SKM-1 treated with dmso at 0.1 percent for 144 hours (cell line): Measurements from ENCODE around the gene TCAP.
A peak's percentile ranks its signal among the peaks of the same experiment; 100 is the strongest.

ENCODE experiments used
- DNase-seq: peaks from one replicate; lab custom pipeline; 2025; ENCODE audit not compliant: unreplicated experiment; lab: John Stamatoyannopoulos, UW

The TCAP gene

DNA sequence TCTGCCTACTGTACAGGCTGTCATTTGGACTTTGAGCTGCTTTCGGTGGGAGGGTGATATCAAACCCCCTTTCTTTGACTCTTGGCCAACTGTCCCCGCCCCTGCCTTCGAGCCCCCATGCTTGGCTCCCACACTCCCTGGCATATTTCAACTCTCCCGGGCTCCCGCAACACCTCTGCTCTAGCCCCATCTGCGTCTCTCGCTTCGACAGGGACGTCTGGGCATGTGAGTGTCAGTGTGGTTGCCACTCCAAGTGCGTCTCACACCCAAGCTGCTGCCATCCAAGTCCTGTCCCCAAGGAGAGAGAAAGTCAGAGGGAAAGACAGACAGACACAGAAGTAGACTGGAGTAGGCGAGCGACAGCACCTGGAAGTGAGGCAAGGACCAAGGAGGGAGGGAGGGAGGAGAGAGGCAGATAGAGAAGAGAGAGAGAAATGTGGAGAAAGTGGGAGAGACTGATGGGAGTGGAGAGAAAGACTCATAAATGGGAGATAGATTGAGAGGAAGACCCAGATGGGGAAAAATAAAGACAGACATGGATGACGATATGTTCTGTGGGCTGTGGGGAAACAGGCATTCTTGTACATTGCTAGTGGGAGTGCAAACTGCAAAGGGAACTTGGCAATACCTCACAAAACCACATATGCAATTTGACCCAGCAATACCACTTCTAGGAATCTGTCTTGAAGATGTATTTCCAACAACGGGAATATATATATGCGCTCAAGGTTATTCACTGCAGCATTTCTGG, 16.4 kb upstream of the TCAP start:
- DNase-seq: no peak

DNA sequence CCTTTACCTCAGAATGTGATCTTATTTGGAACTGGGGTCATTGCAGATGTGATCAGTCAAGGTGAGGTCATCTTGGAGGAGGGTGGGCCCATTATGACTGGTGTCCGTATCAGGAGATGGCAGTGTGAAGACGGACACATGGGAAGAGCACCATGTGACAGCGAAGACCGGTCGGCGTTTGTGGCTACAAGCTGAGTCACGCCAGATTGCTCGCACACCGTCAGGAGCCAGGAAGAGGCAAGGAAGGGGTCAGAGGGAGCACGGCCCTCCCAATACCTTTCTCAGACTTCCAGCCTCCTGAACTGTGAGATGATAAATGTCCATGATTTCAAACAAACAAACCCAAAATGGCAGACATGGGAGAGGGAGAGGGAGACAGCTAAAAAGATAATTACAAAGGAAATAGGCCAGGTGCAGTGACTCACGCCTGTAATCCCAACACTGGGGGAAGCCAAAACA, 15.0 kb upstream of the TCAP start:
- DNase-seq: no peak

DNA sequence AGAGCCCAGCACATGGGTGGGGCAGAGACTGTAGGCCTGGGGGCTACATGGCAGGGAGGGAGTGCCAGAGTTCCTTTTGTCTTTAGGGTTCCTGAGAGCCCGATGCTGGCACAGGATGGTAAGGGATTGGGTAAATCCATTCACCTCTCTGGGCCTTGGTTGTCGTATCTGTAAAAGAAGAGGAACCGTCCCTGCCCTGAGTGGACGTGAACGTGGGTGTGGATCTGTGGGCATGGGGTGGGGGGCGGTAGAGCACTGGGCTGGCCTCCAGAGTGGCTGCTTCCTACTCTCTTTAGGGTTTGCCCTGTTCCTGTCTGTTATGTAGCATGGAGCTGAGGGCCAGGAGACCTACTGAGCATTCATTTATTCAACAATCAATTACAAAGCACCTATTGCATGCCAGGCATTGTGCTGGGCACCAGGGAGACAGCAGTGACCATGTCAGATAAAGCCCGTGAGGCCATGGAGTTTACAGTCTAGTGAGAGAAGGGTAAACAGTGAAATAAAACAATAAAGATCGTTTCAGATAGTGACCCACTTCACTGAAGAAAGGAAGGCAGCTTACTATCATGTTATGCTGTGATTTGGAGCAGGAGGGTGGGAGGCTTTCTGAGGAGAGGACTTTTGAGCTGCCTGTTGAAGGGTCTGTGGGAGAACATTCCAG, 13.1 kb upstream of the TCAP start:
- DNase-seq: no peak

DNA sequence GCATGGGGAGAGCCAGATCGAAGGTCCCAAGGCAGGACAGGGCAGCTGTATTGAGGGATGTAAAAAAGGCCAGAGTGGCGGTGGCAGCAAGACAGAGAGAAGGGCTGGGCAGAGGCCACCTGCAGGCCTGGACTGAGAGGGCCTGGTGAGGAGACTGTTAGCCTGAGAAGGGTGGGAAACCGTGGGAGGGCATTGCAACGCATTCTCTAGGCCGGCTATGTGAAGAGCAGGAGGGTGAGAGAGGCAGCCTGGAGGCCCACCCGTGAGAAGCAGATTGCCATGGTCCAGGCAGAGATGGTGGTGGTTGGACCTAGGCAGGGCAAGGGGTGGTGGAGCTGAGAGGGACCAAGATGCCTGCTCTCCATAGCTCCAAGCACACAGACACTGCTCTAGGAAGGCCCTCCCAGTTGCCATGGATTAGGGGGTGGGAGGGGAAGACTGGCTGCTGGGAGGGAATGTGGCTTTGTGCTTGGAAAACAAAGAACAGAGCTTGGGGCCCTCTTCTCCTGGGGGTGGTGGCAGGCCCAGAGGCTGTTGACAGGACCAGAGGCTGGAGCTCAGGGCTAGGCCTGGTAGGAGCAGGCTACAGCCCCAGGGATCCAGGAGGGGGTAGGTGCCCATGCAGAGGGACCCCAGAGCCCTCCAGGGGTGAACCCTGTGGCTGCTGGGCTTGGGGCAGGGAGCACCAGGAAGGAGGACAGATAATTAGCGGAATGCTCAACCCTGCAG, 12.4 kb upstream of the TCAP start:
- no peak for DNase-seq

DNA sequence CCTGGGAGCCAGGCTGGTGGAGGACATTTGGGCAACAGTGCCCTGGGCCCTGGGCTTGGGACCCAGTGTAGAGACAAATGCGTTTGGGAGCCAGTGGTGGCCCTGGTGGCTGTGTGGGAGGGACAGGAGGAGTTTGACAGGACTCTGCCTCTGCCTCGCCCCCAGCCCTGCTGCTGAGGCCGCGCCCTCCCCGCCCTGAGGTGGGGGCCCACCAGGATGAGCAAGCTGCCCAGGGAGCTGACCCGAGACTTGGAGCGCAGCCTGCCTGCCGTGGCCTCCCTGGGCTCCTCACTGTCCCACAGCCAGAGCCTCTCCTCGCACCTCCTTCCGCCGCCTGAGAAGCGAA, 11.9 kb upstream of the TCAP start:
- DNase-seq: no peak

DNA sequence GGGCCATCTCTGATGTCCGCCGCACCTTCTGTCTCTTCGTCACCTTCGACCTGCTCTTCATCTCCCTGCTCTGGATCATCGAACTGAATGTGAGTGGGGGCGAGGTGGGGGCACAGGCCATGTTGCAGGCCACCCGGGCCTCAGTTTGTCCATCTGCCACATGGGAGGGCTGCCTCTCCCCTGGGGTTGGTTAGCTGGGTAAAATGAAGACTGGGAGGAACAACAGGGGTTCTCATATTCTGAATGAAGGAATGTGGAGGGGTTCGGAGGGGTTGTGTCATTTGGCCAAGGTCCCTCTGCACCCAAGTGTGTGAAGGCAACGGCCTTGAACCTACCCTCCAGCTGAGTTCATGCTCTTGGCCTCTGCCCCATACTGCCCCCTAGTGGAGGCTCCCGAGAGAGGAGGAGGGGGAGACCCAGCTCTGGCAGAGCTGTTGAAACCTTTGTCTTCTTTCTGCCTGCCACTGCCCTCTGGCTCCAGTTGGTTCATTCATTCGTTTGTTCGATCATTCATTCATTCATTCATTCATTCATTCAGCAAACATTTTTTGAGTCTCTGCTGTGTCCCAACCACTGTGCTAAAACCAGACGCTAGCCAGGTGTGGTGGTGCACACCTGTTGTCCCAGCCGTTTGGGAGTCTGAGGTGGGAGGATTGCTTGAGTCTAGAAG, 11.4 kb upstream of the TCAP start:
- DNase-seq: peak; percentile 58

DNA sequence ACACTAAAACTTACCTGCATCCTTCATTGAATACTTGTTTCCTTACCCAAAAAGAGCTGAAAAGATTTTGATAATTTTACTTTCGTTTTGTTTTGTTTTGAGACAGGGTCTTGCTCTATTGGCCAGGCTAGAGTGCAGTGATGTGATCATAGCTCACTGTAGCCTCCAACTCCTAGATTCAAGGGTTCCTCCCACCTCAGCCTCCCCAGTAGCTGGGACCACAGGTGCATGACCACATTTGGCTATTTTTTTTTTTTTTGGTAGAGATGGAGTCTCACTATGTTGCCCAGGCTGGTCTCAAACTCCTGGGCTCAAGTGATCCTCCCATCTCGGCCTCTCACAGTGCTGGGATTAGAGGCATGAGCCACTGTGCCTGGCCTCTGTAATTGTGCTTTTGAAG, 10.0 kb upstream of the TCAP start:
- no peak for DNase-seq

DNA sequence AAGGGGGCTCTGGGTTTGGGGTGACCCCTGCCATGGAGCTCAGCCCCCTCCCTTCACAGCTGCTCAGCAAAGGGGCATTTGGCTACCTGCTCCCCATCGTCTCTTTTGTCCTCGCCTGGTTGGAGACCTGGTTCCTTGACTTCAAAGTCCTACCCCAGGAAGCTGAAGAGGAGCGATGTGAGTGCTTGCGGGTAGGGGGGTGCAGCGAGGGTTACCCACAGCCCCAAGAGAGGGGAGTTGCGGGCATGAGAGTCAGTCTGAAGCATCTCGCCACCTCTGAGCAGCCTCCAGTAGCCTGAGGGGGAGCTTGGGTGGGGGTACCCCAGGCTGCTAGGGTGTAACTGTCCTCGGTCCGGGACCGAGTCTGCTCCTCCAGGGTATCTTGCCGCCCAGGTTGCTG, 6.8 kb upstream of the TCAP start:
- no peak for DNase-seq

DNA sequence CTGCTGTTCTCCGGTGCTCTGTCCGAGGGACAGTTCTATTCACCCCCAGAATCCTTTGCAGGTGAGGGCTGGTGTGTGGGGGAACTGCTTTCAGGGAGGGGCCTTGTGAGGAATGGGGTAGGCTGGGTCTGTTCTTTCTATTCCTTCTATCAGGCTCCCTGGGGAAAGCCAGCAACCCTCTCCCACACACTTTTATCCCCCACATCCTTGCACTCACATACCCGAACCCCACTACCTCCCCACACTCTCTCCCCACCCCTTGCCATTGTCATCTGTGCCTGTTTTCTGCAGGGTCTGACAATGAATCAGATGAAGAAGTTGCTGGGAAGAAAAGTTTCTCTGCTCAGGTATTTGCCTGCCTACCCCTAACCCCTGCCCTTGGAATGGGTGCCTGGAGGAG, 6.4 kb upstream of the TCAP start:
- no peak for DNase-seq

DNA sequence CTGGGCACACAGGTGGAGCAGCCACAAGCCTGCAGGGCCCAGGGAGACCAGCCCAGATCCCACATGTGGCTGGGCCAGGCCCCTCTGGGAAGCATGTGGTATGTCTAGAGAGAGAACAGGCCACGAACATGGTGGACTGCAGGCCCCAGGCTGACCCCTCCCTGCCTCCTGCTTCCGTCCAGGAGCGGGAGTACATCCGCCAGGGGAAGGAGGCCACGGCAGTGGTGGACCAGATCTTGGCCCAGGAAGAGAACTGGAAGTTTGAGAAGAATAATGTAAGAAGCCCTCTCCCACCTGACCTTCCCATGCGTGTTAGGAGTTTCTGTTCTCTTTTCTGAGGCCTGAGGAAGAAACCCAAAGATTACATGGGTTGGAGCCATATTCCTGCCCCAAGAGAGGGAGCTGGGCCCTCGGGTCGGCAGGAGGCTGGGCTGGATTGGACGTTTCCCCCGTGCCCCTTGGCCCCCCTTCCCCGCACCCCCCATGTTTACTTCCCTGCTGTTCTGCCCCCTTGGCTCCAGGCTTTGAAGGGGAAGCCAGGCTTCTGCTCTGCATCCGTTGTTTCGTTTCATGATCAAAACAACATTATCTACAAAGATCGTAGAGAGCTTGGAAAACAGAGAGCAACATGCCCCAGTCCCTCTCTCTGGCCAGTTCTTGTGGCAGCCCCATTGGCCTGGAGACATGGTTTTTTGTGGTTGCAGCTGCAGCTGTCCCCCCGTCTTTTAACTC, 5.7 kb upstream of the TCAP start:
- no peak for DNase-seq

DNA sequence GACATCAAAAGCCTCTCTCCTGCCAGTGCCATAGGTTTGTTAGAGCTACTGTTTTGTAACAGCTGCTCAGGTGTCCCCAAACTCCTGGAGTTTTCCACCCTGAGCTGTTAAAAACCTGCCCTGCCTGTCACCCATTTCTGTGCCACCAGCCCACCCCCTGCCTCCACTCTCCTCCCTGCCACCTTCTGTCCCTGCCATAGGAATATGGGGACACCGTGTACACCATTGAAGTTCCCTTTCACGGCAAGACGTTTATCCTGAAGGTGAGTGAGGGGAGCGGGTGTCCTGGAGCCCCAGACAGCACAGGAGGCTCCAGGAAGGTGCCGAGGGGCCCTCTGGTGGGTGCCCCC, 5.2 kb upstream of the TCAP start:
- DNase-seq: no peak

DNA sequence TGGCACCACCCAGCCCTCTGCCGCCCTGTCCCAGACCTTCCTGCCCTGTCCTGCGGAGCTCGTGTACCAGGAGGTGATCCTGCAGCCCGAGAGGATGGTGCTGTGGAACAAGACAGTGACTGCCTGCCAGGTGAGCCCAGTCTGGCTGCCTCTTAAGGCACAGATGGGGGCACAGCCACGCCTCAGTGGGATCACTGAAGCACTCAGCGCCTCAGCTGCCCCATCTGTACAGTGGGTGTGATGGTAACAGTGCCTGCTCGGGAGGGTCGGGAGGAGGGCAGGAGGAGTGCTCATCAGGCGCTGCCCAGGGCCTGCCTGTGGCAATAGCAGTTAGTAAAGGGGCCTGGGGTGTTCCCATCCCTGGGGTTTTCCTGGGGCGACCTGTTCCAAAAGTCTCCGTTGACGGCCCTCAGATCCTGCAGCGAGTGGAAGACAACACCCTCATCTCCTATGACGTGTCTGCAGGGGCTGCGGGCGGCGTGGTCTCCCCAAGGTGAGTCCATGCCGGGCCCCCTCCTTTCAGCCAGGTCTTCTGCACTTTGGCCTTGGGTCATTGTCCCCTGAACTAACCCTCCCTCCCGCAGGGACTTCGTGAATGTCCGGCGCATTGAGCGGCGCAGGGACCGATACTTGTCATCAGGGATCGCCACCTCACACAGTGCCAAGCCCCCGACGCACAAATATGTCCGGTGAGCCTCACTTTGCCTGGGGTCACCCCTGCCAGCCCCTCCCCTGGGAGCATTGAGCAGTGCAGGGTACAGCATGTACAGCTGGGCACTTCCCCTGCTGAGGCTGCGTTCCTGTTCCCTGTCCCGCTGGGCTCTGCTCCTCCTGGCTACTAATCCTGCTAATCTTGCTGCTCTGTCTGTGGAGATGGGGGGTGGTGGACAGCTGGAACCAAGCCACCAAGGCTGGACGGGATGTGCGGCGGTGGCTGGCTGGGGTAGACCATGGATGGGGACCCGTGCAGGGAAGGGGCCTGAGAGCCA, 4.5 kb upstream of the TCAP start:
- DNase-seq: no peak

DNA sequence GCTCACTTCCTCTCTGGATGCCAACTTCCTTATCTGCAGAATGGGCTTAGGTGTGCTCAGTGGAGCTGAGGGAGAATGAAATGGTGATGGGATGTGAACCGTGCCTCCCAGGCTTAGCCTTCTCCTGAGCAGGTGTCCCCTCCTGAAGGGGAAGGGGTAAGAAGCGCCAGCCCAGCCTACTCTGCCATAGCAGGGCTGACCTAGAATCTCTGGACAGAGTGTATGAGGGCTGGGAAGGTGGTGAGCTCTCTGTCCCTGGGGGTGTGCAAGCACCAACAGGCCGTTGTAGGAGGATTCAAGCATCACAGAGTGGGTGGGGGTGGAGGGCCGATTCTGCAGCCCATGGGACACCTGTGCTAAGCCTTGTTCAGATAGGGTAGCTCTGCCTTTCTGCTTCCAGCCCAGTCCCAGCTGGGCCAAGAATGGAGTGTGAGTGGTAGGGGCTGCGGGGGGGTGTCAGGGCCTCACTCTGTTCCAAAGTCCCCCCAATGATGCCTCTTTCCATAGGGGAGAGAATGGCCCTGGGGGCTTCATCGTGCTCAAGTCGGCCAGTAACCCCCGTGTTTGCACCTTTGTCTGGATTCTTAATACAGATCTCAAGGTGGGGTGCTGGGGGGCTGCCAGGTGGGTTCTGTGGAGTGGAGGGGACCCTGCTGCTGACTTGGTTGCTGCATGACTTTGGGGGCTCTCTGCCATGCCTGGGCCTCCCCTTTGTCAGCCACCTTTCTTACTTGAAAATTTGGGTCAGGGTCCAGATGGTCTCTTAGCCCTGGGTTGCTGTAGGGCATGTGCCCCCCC, 3.2 kb upstream of the TCAP start:
- no peak for DNase-seq

DNA sequence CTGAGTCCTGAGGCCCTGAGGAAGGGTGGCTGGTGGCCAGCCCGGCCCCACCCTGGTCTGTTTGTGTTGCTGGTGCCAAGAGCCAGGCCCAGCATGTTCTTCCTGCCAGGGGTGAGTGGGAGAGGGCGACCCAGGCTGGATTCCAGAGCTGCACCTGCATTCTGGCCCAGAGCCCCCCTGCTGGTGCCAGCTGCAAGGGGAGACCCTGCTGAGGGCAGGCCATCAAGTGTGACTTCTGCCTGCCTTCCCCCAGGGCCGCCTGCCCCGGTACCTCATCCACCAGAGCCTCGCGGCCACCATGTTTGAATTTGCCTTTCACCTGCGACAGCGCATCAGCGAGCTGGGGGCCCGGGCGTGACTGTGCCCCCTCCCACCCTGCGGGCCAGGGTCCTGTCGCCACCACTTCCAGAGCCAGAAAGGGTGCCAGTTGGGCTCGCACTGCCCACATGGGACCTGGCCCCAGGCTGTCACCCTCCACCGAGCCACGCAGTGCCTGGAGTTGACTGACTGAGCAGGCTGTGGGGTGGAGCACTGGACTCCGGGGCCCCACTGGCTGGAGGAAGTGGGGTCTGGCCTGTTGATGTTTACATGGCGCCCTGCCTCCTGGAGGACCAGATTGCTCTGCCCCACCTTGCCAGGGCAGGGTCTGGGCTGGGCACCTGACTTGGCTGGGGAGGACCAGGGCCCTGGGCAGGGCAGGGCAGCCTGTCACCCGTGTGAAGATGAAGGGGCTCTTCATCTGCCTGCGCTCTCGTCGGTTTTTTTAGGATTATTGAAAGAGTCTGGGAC, 2.4 kb upstream of the TCAP start:
- no peak for DNase-seq

DNA sequence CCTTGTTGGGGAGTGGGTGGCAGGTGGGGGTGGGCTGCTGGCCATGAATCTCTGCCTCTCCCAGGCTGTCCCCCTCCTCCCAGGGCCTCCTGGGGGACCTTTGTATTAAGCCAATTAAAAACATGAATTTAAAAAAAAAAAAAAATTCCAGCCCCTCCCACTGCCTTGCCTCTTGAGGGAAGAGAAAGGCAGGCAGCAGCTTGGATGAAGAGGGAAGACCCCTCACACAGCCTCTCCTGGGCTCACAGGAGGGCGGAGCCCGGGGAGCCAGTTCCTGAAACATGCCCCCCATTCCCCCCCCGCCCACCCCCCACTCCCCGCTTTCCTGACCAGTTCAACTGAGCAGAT, 1.8 kb upstream of the TCAP start:
- DNase-seq: no peak

DNA sequence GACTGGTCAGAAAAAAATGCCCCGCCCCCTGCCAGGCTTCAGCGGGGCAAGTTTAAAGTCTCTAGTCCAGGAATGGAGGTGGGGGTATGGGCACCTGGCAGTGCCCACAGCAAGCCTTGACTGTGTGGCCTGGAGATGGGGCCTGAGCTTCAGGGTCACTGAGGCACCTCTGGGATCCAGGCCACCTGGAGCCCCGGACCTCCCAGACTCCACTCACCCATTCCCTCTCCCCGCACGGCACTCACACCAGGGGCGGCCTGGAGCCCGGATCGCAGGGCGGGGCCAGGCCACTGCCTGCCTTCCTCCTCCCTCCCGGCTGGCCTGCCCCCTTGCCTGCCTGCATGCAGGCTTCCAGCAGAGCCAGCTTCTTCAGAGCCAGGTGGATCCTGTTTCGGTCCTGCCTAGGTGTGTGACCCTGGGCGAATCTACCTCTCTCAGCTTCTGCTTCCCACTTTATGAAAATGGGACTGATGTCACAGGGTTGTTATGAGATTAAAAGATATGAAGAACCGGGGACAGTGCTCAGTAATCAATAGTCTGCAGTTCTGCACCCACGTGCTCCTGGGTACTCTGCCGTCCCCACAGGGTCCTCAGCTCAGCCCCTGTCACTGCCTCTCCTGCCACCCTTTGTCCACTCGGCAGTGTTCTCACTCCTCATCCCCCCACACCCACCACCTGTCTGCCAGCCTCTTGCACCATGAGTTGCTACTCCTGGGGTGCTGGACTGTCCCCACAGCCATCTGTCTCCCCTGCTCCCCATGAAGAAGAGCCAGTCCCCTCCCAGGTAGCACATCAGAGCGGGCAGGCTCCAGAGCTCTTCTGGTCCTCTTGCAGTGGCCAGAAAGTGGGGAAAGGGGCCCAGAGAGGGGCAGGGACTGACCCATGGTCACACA, 1.2 kb upstream of the TCAP start:
- DNase-seq: no peak

DNA sequence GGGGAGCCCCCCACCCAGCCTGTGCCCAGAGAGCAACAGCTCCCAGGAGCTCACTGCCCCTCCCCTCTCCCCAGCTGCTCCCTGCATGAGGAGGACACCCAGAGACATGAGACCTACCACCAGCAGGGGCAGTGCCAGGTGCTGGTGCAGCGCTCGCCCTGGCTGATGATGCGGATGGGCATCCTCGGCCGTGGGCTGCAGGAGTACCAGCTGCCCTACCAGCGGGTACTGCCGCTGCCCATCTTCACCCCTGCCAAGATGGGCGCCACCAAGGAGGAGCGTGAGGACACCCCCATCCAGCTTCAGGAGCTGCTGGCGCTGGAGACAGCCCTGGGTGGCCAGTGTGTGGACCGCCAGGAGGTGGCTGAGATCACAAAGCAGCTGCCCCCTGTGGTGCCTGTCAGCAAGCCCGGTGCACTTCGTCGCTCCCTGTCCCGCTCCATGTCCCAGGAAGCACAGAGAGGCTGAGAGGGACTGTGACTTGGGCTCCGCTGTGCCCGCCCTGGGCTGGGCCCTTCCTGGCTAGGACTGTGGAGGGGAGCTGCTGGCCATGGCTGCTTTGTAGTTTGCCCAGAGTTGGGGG, 584 bp downstream of the TCAP start:
- no peak for DNase-seq
